ENCODE results near the gene INTS7. TPM values are rescaled to one million over a fixed set of nuclear protein-coding genes. Genes with fewer than 3 reads are reported as not detected.

INTS7 gene
- total RNA-seq, 1 experiment from 2014 or later, result 45.0 TPM

DNA sequence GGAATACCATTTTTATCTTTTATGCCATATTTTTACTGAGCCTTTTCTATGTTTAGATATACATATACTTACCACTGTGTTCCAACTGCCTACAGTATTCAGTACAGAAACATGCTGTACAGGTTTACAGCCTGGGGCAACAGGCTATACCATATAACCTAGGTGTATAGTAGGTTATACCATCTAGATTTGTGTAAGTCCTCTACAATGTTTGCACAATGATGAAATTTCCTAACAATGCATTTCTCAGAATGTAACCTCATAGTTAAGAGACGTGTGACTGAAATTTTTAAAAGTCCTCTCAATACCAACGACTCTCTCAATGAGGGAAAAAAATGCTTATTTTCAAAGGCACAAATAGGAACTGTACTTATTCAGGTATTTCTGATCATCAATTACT is 21.7 kb downstream of the INTS7 start:
- POLR2A ChIA-PET (ENCODE audit: low non-redundant PET), result interaction anchor here (0.7 kb wide), 1 partner anchor 8 kb away, joined by 4 read pairs; no protein-coding TSS in a partner anchor
- intact Hi-C loops (cut with micrococcal nuclease; ENCODE audit: unreplicated experiment), result no loop called here
- no TSS peak for BruUV-seq (replicated peaks)
- Histone ChIP-seq H3K36me3 (ENCODE audit: insufficient read depth, low read length, poor library complexity, severe bottlenecking) (peaks cover 25% of the 10 kb centered on the region), H3K4me3 (ENCODE audit: low read depth, low read length, poor library complexity, severe bottlenecking) (no peak overlapping the region), H3K27ac (ENCODE audit: low read depth, low read length, poor library complexity, severe bottlenecking) (no peak overlapping the region), H3K9me3 (ENCODE audit: low read depth, low read length, poor library complexity, severe bottlenecking) (no peaks in the 10 kb centered on the region), H3K27me3 (replicated peaks; ENCODE audit: insufficient read depth, low read depth, low read length, poor library complexity) (no peaks in the 10 kb centered on the region), H3K4me1 (ENCODE audit: insufficient read depth, low read length, poor library complexity, severe bottlenecking) (no peaks in the 10 kb centered on the region)
- TF ChIP-seq, protein P1, sequence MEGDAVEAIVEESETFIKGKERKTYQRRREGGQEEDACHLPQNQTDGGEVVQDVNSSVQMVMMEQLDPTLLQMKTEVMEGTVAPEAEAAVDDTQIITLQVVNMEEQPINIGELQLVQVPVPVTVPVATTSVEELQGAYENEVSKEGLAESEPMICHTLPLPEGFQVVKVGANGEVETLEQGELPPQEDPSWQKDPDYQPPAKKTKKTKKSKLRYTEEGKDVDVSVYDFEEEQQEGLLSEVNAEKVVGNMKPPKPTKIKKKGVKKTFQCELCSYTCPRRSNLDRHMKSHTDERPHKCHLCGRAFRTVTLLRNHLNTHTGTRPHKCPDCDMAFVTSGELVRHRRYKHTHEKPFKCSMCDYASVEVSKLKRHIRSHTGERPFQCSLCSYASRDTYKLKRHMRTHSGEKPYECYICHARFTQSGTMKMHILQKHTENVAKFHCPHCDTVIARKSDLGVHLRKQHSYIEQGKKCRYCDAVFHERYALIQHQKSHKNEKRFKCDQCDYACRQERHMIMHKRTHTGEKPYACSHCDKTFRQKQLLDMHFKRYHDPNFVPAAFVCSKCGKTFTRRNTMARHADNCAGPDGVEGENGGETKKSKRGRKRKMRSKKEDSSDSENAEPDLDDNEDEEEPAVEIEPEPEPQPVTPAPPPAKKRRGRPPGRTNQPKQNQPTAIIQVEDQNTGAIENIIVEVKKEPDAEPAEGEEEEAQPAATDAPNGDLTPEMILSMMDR (conservative IDR thresholded peaks at IDR 0.05; ENCODE audit: low read depth, low read length), result no peak
- no peak for TF ChIP-seq EZH2 (IDR thresholded peaks at IDR 0.05; ENCODE audit: borderline replicate concordance, low read depth, low read length, poor library complexity, severe bottlenecking)
- DNase-seq (ENCODE audit: low spot score), result no peak
- CTCF ChIA-PET, result interaction anchor here (0.7 kb wide), 1 partner anchor 69 kb away, joined by 11 read pairs; no protein-coding TSS in a partner anchor

DNA sequence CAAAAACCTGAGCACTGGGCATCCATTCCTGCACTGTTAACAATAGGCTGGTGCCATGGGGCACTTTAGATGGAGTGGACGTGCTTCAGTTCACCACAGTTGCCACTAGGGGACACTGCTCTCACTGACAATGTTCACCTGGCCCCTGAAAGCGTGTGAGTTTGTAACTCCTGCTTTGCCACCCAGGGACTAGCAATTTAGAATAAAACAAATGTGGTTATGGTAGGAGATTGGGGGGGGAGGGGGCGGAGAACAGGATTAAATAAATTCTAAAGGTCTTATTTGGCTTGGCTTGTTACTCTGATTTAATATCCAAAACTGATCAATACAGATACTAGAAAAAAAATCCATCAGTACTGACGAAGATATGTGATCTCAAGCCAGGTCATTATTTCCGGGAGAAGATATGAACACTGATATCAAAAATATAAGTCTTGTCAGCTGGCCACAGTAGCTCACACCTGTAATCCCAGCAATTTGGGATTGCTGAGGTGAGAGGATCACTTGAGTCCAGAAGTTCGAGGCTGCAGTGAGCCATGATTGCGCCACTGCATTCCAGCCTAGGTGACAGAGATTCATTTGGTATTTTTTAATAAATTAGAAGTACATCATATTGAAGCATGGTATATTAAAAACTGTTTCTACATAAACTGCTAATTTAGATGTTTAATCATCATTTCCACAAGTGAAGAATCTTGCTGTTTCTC is 23.2 kb downstream of the INTS7 start:
- no peaks in the 10 kb centered on the region for H3K9me3 ChIP-seq (ENCODE audit: low read depth, low read length, poor library complexity, severe bottlenecking)
- DNase-seq (ENCODE audit: low spot score), result peak; percentile 76
- intact Hi-C loops (cut with micrococcal nuclease; ENCODE audit: unreplicated experiment), result no loop called here
- no TSS peak for BruUV-seq (replicated peaks)
- no peaks in the 10 kb centered on the region for H3K4me1 ChIP-seq (ENCODE audit: insufficient read depth, low read length, poor library complexity, severe bottlenecking)
- H3K27me3 ChIP-seq (replicated peaks; ENCODE audit: insufficient read depth, low read depth, low read length, poor library complexity), result no peaks in the 10 kb centered on the region
- H3K36me3 ChIP-seq (ENCODE audit: insufficient read depth, low read length, poor library complexity, severe bottlenecking), result peaks cover 25% of the 10 kb centered on the region
- POLR2A ChIA-PET (ENCODE audit: low non-redundant PET), result no interaction called here
- no peak overlapping the region for H3K27ac ChIP-seq (ENCODE audit: low read depth, low read length, poor library complexity, severe bottlenecking)
- TF ChIP-seq, protein P1 (conservative IDR thresholded peaks at IDR 0.05; ENCODE audit: low read depth, low read length), result peak; percentile 96
- no peak for TF ChIP-seq EZH2 (IDR thresholded peaks at IDR 0.05; ENCODE audit: borderline replicate concordance, low read depth, low read length, poor library complexity, severe bottlenecking)
- H3K4me3 ChIP-seq (ENCODE audit: low read depth, low read length, poor library complexity, severe bottlenecking), result no peak overlapping the region
- CTCF ChIA-PET, result no interaction called here

DNA sequence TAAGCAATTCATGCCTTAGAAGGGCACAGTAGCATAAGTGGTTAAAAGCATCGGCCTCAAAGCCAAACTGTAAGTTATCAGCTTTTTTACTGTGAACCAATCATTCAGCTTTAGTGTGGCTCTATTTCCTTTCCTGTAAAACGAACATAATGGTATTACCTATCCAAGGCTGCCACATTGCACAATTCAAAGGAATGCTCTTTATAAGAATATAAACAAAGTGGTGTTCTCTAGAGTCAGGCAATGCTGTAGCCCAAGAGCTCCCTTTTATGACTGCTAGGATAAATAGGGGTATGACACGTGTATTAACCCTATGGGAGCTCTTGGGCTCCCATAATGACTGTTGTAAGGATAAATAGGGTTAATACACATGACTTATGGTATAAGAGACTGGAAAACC is 25.4 kb downstream of the INTS7 start:
- ChIA-PET POLR2A (ENCODE audit: low non-redundant PET) (no interaction called here), CTCF (interaction anchor here (0.6 kb wide), 1 partner anchor 35 kb away, joined by 3 read pairs; no protein-coding TSS in a partner anchor)
- no peak overlapping the region for H3K27ac ChIP-seq (ENCODE audit: low read depth, low read length, poor library complexity, severe bottlenecking)
- no peaks in the 10 kb centered on the region for H3K9me3 ChIP-seq (ENCODE audit: low read depth, low read length, poor library complexity, severe bottlenecking)
- no peak for DNase-seq (ENCODE audit: low spot score)
- peaks cover 18% of the 10 kb centered on the region for H3K36me3 ChIP-seq (ENCODE audit: insufficient read depth, low read length, poor library complexity, severe bottlenecking)
- intact Hi-C loops (cut with micrococcal nuclease; ENCODE audit: unreplicated experiment), result no loop called here
- H3K4me3 ChIP-seq (ENCODE audit: low read depth, low read length, poor library complexity, severe bottlenecking), result no peak overlapping the region
- no peak for TF ChIP-seq EZH2 (IDR thresholded peaks at IDR 0.05; ENCODE audit: borderline replicate concordance, low read depth, low read length, poor library complexity, severe bottlenecking)
- TF ChIP-seq, protein P1 (conservative IDR thresholded peaks at IDR 0.05; ENCODE audit: low read depth, low read length), result no peak
- no peaks in the 10 kb centered on the region for H3K4me1 ChIP-seq (ENCODE audit: insufficient read depth, low read length, poor library complexity, severe bottlenecking)
- H3K27me3 ChIP-seq (replicated peaks; ENCODE audit: insufficient read depth, low read depth, low read length, poor library complexity), result no peaks in the 10 kb centered on the region
- BruUV-seq (replicated peaks), result no TSS peak

All from A673 (cell line).